ENCODE data around the gene AURKB. TPM values are rescaled to one million over a fixed set of nuclear protein-coding genes. Genes with fewer than 3 reads are reported as not detected.

AURKB gene
- total and polyA plus RNA-seq, 10 of the 15 experiments (the other 5 are each of a cell fraction or from before 2014, with no cell fraction given), result 52.7 to 209 (median 128) TPM

DNA sequence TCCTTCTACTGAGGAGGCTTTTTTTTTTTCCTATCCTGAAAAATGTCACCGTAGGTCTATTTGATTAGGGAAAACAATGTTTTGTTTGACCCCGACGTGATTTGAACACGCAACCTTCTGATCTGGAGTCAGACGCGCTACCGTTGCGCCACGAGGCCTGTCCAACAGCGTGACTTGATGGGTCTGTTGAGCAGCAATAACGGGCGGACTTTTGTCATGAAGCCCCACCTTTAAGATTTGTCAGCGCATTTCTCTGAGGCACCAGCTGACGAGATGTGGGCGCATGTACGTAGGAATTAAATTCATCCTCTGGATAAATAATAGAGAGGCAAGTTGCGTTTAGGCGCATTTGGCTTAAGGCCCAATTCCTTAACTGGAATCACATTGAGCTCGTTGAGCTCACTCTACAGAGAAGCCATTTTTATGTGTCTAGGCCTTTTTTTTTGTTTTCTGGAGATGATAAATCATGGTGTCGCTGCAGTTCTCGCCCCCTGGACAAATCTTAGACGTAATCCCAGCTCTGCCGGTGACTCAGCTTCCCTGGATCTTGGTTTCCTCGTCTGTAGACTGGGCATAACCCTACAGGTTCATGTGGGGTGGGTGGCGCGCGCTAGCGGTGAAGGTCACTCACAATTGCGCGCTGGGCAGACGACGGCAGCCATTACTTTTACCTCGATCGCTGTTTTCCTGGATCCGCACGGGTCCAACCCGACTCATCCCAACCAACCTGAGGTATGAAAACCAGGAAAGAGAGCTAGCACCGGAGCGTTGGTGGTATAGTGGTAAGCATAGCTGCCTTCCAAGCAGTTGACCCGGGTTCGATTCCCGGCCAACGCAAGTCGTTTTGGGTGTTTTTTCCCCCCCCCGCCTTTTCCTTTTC is 10.6 kb upstream of the AURKB start (continued):
- TF ChIP-seq GATAD2B (conservative IDR thresholded peaks at IDR 0.05; ENCODE audit: low read depth) (no peak; the same call in 1 of the 2 replicates), KAT2A (conservative IDR thresholded peaks at IDR 0.05; ENCODE audit: control insufficient read depth, low read depth, low read length) (no peak), EZH2 (IDR thresholded peaks at IDR 0.05; ENCODE audit: borderline replicate concordance, control insufficient read depth, low read depth, low read length) (no peak), MEF2B (IDR thresholded peaks at IDR 0.05; ENCODE audit: partially characterized antibody, poor library complexity, severe bottlenecking) (no peak), SUZ12 (IDR thresholded peaks at IDR 0.05; ENCODE audit: unreplicated experiment) (no peak), SIX5 (IDR thresholded peaks at IDR 0.05; ENCODE audit: low read depth, low read length, severe bottlenecking) (no peak), ZSCAN29 (IDR thresholded peaks at IDR 0.05) (peak; percentile 96), MTA2 (IDR thresholded peaks at IDR 0.05; ENCODE audit: low read depth) (no peak), TCF7 (IDR thresholded peaks at IDR 0.05; ENCODE audit: borderline replicate concordance) (0 out of 2 replicates have a peak, but pooled peaks have one; percentile 41), BACH1 (IDR thresholded peaks at IDR 0.05; ENCODE audit: borderline replicate concordance) (0 out of 2 replicates have a peak, but pooled peaks have one; percentile 19), IRF5 (IDR thresholded peaks at IDR 0.05; ENCODE audit: borderline replicate concordance) (no peak), NFIC (IDR thresholded peaks at IDR 0.05; ENCODE audit: low read depth, low read length) (peak; percentile 38; the same call in 1 of the 2 replicates), NR2C2 (IDR thresholded peaks at IDR 0.05; ENCODE audit: borderline replicate concordance, control insufficient read depth, insufficient read length, low read depth) (no peak), RELB (IDR thresholded peaks at IDR 0.05; ENCODE audit: low read depth) (peak; percentile 90), ZNF24 (IDR thresholded peaks at IDR 0.05) (peak; percentile 99), PML (IDR thresholded peaks at IDR 0.05; ENCODE audit: low read length) (peak; percentile 15), TAF1 (IDR thresholded peaks at IDR 0.05; ENCODE audit: borderline replicate concordance, low read depth, low read length) (no peak), ESRRA (IDR thresholded peaks at IDR 0.05; ENCODE audit: low read length) (no peak), CHD4 (IDR thresholded peaks at IDR 0.05) (no peak), NRF1 (conservative IDR thresholded peaks at IDR 0.05; ENCODE audit: low read depth, low read length) (no peak), CHD2 (IDR thresholded peaks at IDR 0.05; ENCODE audit: borderline replicate concordance, low read depth, low read length) (no peak)
- TF ChIP-seq, protein P1, sequence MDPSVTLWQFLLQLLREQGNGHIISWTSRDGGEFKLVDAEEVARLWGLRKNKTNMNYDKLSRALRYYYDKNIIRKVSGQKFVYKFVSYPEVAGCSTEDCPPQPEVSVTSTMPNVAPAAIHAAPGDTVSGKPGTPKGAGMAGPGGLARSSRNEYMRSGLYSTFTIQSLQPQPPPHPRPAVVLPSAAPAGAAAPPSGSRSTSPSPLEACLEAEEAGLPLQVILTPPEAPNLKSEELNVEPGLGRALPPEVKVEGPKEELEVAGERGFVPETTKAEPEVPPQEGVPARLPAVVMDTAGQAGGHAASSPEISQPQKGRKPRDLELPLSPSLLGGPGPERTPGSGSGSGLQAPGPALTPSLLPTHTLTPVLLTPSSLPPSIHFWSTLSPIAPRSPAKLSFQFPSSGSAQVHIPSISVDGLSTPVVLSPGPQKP (IDR thresholded peaks at IDR 0.05; ENCODE audit: low read depth, low read length), result no peak
- TF ChIP-seq, protein P2, sequence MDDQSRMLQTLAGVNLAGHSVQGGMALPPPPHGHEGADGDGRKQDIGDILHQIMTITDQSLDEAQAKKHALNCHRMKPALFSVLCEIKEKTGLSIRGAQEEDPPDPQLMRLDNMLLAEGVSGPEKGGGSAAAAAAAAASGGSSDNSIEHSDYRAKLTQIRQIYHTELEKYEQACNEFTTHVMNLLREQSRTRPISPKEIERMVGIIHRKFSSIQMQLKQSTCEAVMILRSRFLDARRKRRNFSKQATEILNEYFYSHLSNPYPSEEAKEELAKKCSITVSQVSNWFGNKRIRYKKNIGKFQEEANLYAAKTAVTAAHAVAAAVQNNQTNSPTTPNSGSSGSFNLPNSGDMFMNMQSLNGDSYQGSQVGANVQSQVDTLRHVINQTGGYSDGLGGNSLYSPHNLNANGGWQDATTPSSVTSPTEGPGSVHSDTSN (IDR thresholded peaks at IDR 0.05; ENCODE audit: insufficient replicate concordance, low read depth, low read length), result no peak

All from GM12878 (cell line).